Measurements from ENCODE around the gene STYK1. TPM values are rescaled to one million over a fixed set of nuclear protein-coding genes. Genes with fewer than 3 reads are reported as not detected.

Gene STYK1
- total and polyA plus RNA-seq, 8 donors = 2.3 to 23.7 (median 7.1) TPM

GRCh38 chr12:10709808-10710207 lies 36.0 kb upstream of the STYK1 start:
- Histone ChIP-seq H3K27ac (no peak overlapping the region), H3K27me3 (no peaks in the 10 kb centered on the region), H3K36me3 (peaks cover 67 to 100% (median 98%) of the 10 kb centered on the region in 4 donors), H3K9me3 (no peaks in the 10 kb centered on the region), H3K4me3 (no peak overlapping the region), H3K4me1 (peaks cover 0 to 26% (median 4%) of the 10 kb centered on the region in 4 donors)
- no peak for DNase-seq
- TF ChIP-seq CTCF (IDR thresholded peaks at IDR 0.05) (no peak), POLR2AphosphoS5 (IDR thresholded peaks at IDR 0.05) (no peak), EP300 (IDR thresholded peaks at IDR 0.05) (no peak)
- intact Hi-C loops (cut with DNase I; ENCODE audit: low total_unique reads) = no loop called here
- 94 to 97% (median 96%) methylated on average over 16 of the region's 16 CpGs for WGBS, 5 donors

GRCh38 chr12:10708862-10709261 lies 35.0 kb upstream of the STYK1 start:
- Histone ChIP-seq H3K36me3 (peaks cover 60 to 100% (median 97%) of the 10 kb centered on the region in 4 donors), H3K4me1 (peaks cover 0 to 23% (median 4%) of the 10 kb centered on the region in 4 donors), H3K27me3 (no peaks in the 10 kb centered on the region), H3K9me3 (no peaks in the 10 kb centered on the region), H3K4me3 (no peak overlapping the region), H3K27ac (no peak overlapping the region)
- no peak for DNase-seq
- no peak for TF ChIP-seq POLR2AphosphoS5 (IDR thresholded peaks at IDR 0.05)
- TF ChIP-seq POLR2A (IDR thresholded peaks at IDR 0.05) = no peak
- TF ChIP-seq CTCF (IDR thresholded peaks at IDR 0.05) = no peak
- no peak for TF ChIP-seq EP300 (IDR thresholded peaks at IDR 0.05)
- WGBS, 5 donors = 75 to 94% (median 90%) methylated on average over 4 of the region's 4 CpGs
- intact Hi-C loops (cut with DNase I; ENCODE audit: low total_unique reads) = no loop called here

GRCh38 chr12:10705655-10706054 lies 31.8 kb upstream of the STYK1 start:
- Histone ChIP-seq H3K36me3 (peaks cover 63 to 100% (median 97%) of the 10 kb centered on the region in 4 donors), H3K4me3 (no peak overlapping the region), H3K27me3 (no peaks in the 10 kb centered on the region), H3K9me3 (no peaks in the 10 kb centered on the region), H3K27ac (peak overlapping the region in 2 of 5 donors; percentile 7 to 20), H3K4me1 (peaks cover 0 to 30% (median 4%) of the 10 kb centered on the region in 4 donors)
- TF ChIP-seq POLR2A (IDR thresholded peaks at IDR 0.05) (no peak), EP300 (IDR thresholded peaks at IDR 0.05) (no peak), POLR2AphosphoS5 (IDR thresholded peaks at IDR 0.05) (no peak), CTCF (IDR thresholded peaks at IDR 0.05) (no peak)
- no peak for DNase-seq
- 31 to 80% (median 41%) methylated on average over 2 of the region's 2 CpGs for WGBS, 5 donors
- intact Hi-C loops (cut with DNase I; ENCODE audit: low total_unique reads) = no loop called here

- no peak overlapping the region for H3K27ac ChIP-seq
- 90 to 95% (median 92%) methylated on average over 14 of the region's 14 CpGs for WGBS, 5 donors
- no peaks in the 10 kb centered on the region for H3K27me3 ChIP-seq
- intact Hi-C loops (cut with DNase I; ENCODE audit: low total_unique reads) = no loop called here
- no peak overlapping the region for H3K4me3 ChIP-seq
- peaks cover 0 to 23% (median 4%) of the 10 kb centered on the region in 4 donors for H3K4me1 ChIP-seq
- TF ChIP-seq CTCF (IDR thresholded peaks at IDR 0.05) = no peak
- TF ChIP-seq EP300 (IDR thresholded peaks at IDR 0.05) = no peak
- TF ChIP-seq POLR2A (IDR thresholded peaks at IDR 0.05) = no peak
- TF ChIP-seq POLR2AphosphoS5 (IDR thresholded peaks at IDR 0.05) = no peak
- no peak for DNase-seq
- peaks cover 59 to 100% (median 98%) of the 10 kb centered on the region in 4 donors for H3K36me3 ChIP-seq
- H3K9me3 ChIP-seq = no peaks in the 10 kb centered on the region
Observed at GRCh38 chr12:10701843-10702242, 28.0 kb upstream of the STYK1 start.

Measured in stomach (tissue), 9 donors.